Activated CD4-positive, alpha-beta T cell treated with anti-CD3 and anti-CD28 coated beads, Interleukin-2, amount 10 ng/mL, durations not matched to agents 7 days and 5 days (primary cell): ENCODE data around the gene CLDN14. TPM values are rescaled to one million over a fixed set of nuclear protein-coding genes. Genes with fewer than 3 reads are reported as not detected.

Experiments
- CTCF ChIA-PET: fragments of 350-600 bp; sonication (Branson Sonifier 250); formaldehyde crosslinking; loops from one replicate; lab custom pipeline; 2021; ENCODE audit warnings: antibody characterized with exemption; lab: Charles Lee
- POLR2A ChIA-PET: fragments of 350-600 bp; sonication (Branson Sonifier 250); formaldehyde crosslinking; loops from one replicate; lab custom pipeline; 2021; ENCODE audit warnings: antibody characterized with exemption; lab: Charles Lee
- DNase-seq: peaks from one replicate; pipeline ENCODE4 v3.0.0-alpha.2; 2020
- H3K27ac Mint-ChIP-seq: one replicate; pipeline ENCODE4 v1.8.0; 2021; ENCODE audit warnings: mild to moderate bottlenecking, moderate library complexity, mixed read lengths
- H3K27me3 Mint-ChIP-seq: one replicate; pipeline ENCODE4 v1.8.0; 2021; ENCODE audit warnings: mixed read lengths
- H3K36me3 Mint-ChIP-seq: one replicate; pipeline ENCODE4 v1.8.0; 2021; ENCODE audit warnings: low read depth, mixed read lengths
- H3K4me1 Mint-ChIP-seq: one replicate; pipeline ENCODE4 v1.8.0; 2021; ENCODE audit warnings: mixed read lengths
- H3K4me3 Mint-ChIP-seq: one replicate; pipeline ENCODE4 v1.8.0; 2021; ENCODE audit warnings: mild to moderate bottlenecking, moderate library complexity, mixed read lengths
- H3K9me3 Mint-ChIP-seq: one replicate; pipeline ENCODE4 v1.8.0; 2021; ENCODE audit warnings: mixed read lengths
- total RNA-seq, 2 experiments: library from RNA; stranded (reverse); gene quantifications; one replicate each; pipeline ENCODE4 v1.2.3, GENCODE V29; 2021

Gene CLDN14
- total RNA-seq, 2 experiments from 2014 or later, result not detected

DNA sequence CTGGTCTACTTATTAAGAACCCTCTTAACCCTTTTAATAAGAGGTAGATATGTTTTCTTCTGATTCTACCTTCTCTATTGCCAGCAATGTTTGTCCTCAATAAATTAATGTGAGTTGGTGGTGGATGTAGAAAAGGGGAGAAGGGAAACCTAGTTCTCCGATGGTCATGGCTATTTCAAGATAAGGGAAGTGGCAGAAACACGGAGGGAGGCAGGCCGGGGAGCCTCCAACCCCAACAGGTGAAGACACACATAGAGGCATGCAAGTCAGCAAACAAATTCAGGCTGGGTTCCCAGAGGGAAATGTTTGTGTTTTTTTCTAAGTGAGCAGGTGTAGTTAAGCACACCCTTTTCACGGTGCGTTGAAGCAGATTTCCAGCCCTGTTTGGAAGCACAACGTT is 31.0 kb upstream of the CLDN14 start:
- Mint-ChIP-seq H3K9me3 (no peaks in the 10 kb centered on the region), H3K27ac (no peak overlapping the region), H3K4me1 (peaks cover 5% of the 10 kb centered on the region), H3K4me3 (no peak overlapping the region), H3K27me3 (peaks cover 10% of the 10 kb centered on the region), H3K36me3 (no peaks in the 10 kb centered on the region)
- DNase-seq, result no peak
- ChIA-PET POLR2A (no interaction called here), CTCF (no interaction called here)

DNA sequence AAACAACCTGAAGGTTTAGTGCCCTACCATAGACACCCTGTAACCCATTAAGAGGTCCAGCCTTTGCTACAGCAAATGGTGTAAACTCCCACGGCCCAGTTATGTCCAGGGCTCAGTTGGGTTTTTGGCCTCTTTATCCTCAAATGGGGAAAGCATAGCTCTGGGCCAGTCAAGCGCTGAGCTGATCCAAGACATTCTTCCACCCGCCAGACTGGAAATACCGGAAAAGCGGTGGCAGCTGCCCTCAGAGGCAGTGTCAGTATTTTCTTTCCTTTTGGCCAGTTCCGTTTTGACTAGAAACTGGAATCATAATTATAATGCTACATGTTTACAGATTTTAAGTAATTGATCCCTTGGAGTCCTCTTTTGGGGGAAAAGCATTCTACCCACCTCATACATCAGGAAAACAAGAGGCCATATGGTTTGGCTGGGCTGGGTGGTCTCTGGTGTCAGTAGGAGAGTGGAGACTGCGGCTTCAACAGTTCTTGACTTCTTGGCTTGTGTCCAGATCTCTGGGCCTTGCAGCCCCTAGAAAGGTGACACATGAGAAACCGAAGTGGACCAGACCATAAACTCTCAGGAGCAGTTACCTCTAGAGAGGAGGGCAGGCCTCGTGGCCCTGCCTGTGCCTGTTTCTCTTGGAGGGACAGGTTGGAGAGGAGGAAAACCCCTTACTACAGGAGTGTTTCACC is 30.2 kb upstream of the CLDN14 start:
- Mint-ChIP-seq H3K4me1 (peaks cover 5% of the 10 kb centered on the region), H3K27me3 (peaks cover 10% of the 10 kb centered on the region), H3K9me3 (no peaks in the 10 kb centered on the region), H3K27ac (no peak overlapping the region), H3K4me3 (no peak overlapping the region), H3K36me3 (no peaks in the 10 kb centered on the region)
- no peak for DNase-seq
- ChIA-PET CTCF (no interaction called here), POLR2A (no interaction called here)

DNA sequence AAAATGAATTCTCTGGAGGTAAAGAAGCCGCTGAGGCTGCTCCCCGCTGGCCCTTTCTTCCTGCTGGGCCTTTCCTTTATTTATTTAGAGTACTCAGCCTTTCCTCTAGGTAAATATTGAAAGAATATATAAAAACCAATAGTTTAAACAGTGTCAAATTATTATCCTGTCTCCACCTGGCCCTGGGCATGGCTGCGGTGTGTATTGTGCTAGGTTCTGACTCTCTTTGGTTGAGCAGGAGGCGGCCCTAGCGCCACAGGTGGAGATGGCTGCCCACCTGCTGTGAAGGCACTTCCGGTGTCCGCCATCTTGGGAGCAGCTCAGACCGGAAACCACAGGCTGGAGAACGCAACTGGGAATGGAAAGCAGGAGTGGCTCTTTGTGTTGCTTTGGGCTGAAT is 29.0 kb upstream of the CLDN14 start:
- ChIA-PET CTCF (no interaction called here), POLR2A (no interaction called here)
- H3K27me3 Mint-ChIP-seq, result peaks cover 11% of the 10 kb centered on the region
- H3K27ac Mint-ChIP-seq, result no peak overlapping the region
- H3K9me3 Mint-ChIP-seq, result no peaks in the 10 kb centered on the region
- H3K36me3 Mint-ChIP-seq, result no peaks in the 10 kb centered on the region
- DNase-seq, result no peak
- H3K4me1 Mint-ChIP-seq, result peaks cover 5% of the 10 kb centered on the region
- no peak overlapping the region for H3K4me3 Mint-ChIP-seq

GRCh38 chr21:36507397-36508018 is 27.6 kb upstream of the CLDN14 start:
- POLR2A ChIA-PET, result no interaction called here
- no peaks in the 10 kb centered on the region for H3K36me3 Mint-ChIP-seq

GRCh38 chr21:36506482-36506881 is 26.6 kb upstream of the CLDN14 start:
- DNase-seq, result no peak
- CTCF ChIA-PET, result no interaction called here
- Mint-ChIP-seq H3K4me1 (peaks cover 3% of the 10 kb centered on the region), H3K36me3 (no peaks in the 10 kb centered on the region), H3K4me3 (no peak overlapping the region), H3K27ac (no peak overlapping the region), H3K9me3 (no peaks in the 10 kb centered on the region), H3K27me3 (peaks cover 4% of the 10 kb centered on the region)
- POLR2A ChIA-PET, result no interaction called here

More at GRCh38 chr21:36507397-36508018, 27.6 kb upstream of the CLDN14 start:
- CTCF ChIA-PET, result no interaction called here
- Mint-ChIP-seq H3K9me3 (no peaks in the 10 kb centered on the region), H3K4me3 (no peak overlapping the region), H3K4me1 (peaks cover 5% of the 10 kb centered on the region), H3K27me3 (peaks cover 10% of the 10 kb centered on the region), H3K27ac (no peak overlapping the region)
- DNase-seq, result no peak

DNA sequence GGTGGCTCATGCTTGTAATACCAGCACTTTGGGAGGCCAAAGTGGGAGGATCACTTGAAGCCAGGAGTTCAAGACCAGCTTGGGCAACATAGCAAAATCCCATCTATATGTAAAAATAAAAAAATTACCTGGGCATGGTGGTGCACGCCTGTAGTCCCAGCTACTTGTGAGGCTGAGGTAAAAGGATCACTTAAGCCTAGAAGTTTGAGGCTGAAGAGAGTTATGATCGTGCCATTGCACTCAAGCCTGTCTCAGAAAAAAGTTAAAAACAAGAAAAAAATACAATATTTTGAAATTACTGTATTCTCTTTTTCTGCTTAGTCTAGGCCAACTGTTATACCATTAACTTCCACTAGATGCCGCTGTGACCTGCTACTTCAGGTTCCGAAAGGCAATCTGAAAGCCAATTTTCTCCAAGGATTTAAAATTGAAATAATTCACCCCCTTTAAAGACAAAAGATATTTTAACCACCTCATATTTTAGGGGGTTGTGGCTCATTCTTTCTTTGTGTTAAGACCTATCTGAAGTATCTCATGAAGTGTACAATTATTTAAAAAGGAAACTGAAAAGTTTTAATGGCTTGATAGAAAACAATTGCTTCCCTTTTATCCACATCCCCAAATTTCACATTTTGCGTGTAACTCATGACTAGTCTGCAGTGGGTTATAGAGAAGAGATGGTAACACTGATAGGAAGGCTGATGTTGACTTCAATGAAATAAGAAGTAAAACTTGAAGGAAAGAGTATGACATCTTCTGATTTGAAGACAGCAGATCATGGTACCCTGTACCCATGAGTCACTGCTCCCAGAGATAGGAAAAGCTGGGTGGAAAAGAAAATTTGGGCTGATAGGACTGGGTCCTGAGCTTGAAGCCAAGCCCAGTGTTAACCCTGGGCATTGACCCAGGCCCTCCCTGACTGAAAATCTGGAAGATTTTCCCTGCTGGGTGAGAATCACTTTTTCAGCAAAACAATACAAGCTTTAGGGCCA is 24.4 kb upstream of the CLDN14 start:
- H3K27me3 Mint-ChIP-seq, result peaks cover 4% of the 10 kb centered on the region
- no peaks in the 10 kb centered on the region for H3K36me3 Mint-ChIP-seq
- POLR2A ChIA-PET, result no interaction called here
- CTCF ChIA-PET, result interaction anchor here (0.6 to 1.1 kb wide), 2 partner anchors 61 to 126 kb away, joined by 3 read pairs; no protein-coding TSS in a partner anchor
- peak; percentile 61 for DNase-seq
- H3K27ac Mint-ChIP-seq, result no peak overlapping the region
- no peak overlapping the region for H3K4me3 Mint-ChIP-seq
- H3K9me3 Mint-ChIP-seq, result no peaks in the 10 kb centered on the region
- no peaks in the 10 kb centered on the region for H3K4me1 Mint-ChIP-seq

DNA sequence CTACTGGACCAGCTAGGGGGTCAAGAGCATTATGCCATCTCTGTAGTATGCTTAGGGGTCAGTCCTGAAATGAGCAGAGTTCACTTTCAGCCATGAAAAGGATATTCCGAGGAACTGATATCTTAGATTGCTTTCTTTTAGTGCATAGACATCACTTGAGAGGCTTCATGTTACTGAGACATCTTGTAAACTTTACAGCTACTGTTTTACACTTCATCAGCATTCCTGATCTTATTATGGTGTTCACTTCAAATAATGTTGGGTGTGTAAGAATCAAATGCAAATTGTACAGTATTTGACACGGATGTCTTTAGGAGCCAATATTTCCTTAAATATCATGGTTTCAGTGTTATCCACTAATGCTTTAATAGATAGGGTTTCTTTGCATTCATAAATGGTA is 22.4 kb upstream of the CLDN14 start:
- no peak overlapping the region for H3K4me3 Mint-ChIP-seq
- CTCF ChIA-PET, result no interaction called here

GRCh38 chr21:36501589-36501892 is 21.6 kb upstream of the CLDN14 start:
- Mint-ChIP-seq H3K27ac (no peak overlapping the region), H3K27me3 (peaks cover 4% of the 10 kb centered on the region), H3K36me3 (no peaks in the 10 kb centered on the region), H3K4me1 (no peaks in the 10 kb centered on the region), H3K9me3 (no peaks in the 10 kb centered on the region), H3K4me3 (no peak overlapping the region)
- ChIA-PET POLR2A (interaction anchor here (0.6 kb wide), 1 partner anchor 8 kb away, joined by 3 read pairs; no protein-coding TSS in a partner anchor), CTCF (interaction anchor here (0.6 kb wide), 1 partner anchor 393 kb away, joined by 3 read pairs; no protein-coding TSS in a partner anchor)
- no peak for DNase-seq

More for the DNA sequence above, 22.4 kb upstream of the CLDN14 start:
- no peaks in the 10 kb centered on the region for H3K36me3 Mint-ChIP-seq
- H3K4me1 Mint-ChIP-seq, result no peaks in the 10 kb centered on the region
- peaks cover 4% of the 10 kb centered on the region for H3K27me3 Mint-ChIP-seq
- H3K27ac Mint-ChIP-seq, result no peak overlapping the region
- no peaks in the 10 kb centered on the region for H3K9me3 Mint-ChIP-seq
- POLR2A ChIA-PET, result interaction anchor here (0.6 kb wide), 1 partner anchor 9 kb away, joined by 3 read pairs; no protein-coding TSS in a partner anchor
- no peak for DNase-seq

DNA sequence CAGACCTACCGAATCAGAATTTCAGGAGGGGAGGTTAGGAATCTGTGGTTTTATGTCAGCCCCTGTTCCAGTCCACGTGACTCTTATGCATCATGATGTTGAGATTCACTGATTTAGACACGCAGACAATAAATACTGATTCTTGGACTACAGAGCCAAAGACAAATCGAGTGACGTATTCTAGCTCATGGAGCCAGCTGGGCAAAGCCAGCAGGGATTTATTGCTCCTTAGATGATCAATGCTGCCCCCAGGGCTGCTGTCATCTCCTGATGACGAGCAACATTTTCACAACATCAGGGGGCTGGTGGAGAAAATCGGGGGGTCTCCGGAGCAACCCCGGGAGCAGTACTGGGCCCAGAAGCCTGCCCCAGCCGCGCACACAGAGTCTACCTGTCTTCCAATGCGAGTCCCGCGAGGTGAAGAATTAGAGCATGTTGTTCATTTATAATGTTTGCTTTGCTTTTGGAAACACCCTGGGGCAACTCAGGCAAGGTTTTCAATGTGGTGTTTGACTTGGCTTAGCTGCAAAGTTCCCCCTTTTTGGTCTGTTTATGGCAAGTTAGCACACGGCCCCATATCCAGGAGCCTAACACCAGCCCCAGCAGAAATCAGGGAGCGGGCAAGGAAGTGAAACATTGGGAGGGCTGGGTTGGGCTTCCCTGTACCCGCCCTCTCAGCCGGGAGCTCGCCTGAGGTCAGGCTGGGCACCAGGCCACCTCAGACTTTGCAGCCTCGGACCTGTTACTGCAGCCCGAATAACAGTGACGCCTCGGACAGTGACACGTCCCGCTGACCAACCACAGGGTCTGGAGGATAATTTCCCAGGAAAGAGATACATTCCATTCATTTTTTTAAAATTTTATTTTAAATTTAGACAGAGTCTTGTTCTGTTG is 19.9 kb upstream of the CLDN14 start:
- DNase-seq, result no peak
- ChIA-PET CTCF (no interaction called here), POLR2A (no interaction called here)
- no peaks in the 10 kb centered on the region for H3K9me3 Mint-ChIP-seq
- H3K36me3 Mint-ChIP-seq, result no peaks in the 10 kb centered on the region
- no peak overlapping the region for H3K4me3 Mint-ChIP-seq
- no peaks in the 10 kb centered on the region for H3K4me1 Mint-ChIP-seq
- H3K27me3 Mint-ChIP-seq, result peaks cover 4% of the 10 kb centered on the region
- H3K27ac Mint-ChIP-seq, result no peak overlapping the region

GRCh38 chr21:36494557-36494956 is 14.6 kb upstream of the CLDN14 start:
- Mint-ChIP-seq H3K4me1 (no peaks in the 10 kb centered on the region), H3K27me3 (no peaks in the 10 kb centered on the region), H3K27ac (no peak overlapping the region), H3K36me3 (no peaks in the 10 kb centered on the region), H3K4me3 (no peak overlapping the region), H3K9me3 (no peaks in the 10 kb centered on the region)
- POLR2A ChIA-PET, result no interaction called here
- CTCF ChIA-PET, result no interaction called here
- DNase-seq, result no peak

- CTCF ChIA-PET, result no interaction called here
- H3K4me3 Mint-ChIP-seq, result no peak overlapping the region
- no peaks in the 10 kb centered on the region for H3K36me3 Mint-ChIP-seq
- no peaks in the 10 kb centered on the region for H3K9me3 Mint-ChIP-seq
- no peak overlapping the region for H3K27ac Mint-ChIP-seq
- H3K27me3 Mint-ChIP-seq, result no peaks in the 10 kb centered on the region
- H3K4me1 Mint-ChIP-seq, result no peaks in the 10 kb centered on the region
- POLR2A ChIA-PET, result no interaction called here
- DNase-seq, result no peak
Observed at GRCh38 chr21:36491209-36491910, 11.4 kb upstream of the CLDN14 start.

- Mint-ChIP-seq H3K27ac (no peak overlapping the region), H3K27me3 (no peaks in the 10 kb centered on the region), H3K4me3 (no peak overlapping the region), H3K36me3 (no peaks in the 10 kb centered on the region), H3K4me1 (no peaks in the 10 kb centered on the region), H3K9me3 (no peaks in the 10 kb centered on the region)
- no peak for DNase-seq
- ChIA-PET CTCF (interaction anchor here (0.7 to 1.4 kb wide), 2 partner anchors 17 to 1600 kb away, joined by 3 to 5 read pairs; no protein-coding TSS in a partner anchor), POLR2A (no interaction called here)
Observed at GRCh38 chr21:36489776-36490165, 9.8 kb upstream of the CLDN14 start.
